ENCODE results near the gene COPA. TPM values are rescaled to one million over a fixed set of nuclear protein-coding genes. Genes with fewer than 3 reads are reported as not detected.

COPA gene
- total and polyA plus RNA-seq, 10 of the 15 experiments (the other 5 are each of a cell fraction or from before 2014, with no cell fraction given), result 53.7 to 180 (median 123) TPM

DNA sequence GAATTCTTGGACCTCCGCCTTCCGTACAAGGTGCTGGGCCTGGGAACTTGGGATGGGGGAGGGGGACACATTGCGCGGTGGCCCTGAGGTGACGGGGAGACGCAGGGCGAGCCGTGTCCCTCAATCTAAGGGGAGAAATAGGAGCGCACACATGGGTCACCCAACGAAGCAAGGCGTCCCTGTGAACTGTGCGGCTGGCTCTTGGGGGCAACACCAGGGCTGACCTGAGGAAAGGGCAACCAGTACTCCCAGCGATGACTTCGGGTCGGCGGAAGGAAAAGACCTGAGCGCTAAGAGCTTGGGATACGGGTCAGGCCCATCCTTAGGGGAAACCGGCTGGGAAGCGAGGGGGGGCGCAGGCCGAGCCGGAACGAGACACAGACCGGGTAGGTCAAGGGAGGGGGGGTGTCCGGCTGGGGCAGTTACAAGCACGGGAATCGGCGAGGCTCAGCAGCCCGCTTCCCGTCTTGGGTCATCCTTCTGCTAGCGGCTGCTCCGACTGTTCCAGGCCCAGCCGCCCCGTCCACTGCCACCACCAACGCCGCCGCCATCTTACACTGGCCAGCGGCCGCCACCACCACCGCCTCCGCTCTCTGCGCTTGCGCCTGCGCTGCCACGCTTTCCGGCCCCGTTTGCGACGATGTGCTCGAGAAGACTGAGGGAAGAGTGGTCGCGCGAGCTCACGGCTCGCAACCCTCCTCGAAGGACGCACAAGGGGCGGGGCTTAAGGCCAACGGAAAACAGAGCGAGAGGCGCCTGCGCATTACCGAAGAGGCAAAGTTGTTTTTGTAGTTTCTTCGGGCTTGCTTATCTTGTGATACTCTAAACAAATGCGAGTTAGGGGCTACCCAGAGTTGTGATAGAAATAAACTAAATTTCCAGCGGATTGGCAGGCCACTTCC, 80.9 kb downstream of the COPA start, which contains the start of gene DCAF8 (continued):
- TF ChIP-seq, protein P1, sequence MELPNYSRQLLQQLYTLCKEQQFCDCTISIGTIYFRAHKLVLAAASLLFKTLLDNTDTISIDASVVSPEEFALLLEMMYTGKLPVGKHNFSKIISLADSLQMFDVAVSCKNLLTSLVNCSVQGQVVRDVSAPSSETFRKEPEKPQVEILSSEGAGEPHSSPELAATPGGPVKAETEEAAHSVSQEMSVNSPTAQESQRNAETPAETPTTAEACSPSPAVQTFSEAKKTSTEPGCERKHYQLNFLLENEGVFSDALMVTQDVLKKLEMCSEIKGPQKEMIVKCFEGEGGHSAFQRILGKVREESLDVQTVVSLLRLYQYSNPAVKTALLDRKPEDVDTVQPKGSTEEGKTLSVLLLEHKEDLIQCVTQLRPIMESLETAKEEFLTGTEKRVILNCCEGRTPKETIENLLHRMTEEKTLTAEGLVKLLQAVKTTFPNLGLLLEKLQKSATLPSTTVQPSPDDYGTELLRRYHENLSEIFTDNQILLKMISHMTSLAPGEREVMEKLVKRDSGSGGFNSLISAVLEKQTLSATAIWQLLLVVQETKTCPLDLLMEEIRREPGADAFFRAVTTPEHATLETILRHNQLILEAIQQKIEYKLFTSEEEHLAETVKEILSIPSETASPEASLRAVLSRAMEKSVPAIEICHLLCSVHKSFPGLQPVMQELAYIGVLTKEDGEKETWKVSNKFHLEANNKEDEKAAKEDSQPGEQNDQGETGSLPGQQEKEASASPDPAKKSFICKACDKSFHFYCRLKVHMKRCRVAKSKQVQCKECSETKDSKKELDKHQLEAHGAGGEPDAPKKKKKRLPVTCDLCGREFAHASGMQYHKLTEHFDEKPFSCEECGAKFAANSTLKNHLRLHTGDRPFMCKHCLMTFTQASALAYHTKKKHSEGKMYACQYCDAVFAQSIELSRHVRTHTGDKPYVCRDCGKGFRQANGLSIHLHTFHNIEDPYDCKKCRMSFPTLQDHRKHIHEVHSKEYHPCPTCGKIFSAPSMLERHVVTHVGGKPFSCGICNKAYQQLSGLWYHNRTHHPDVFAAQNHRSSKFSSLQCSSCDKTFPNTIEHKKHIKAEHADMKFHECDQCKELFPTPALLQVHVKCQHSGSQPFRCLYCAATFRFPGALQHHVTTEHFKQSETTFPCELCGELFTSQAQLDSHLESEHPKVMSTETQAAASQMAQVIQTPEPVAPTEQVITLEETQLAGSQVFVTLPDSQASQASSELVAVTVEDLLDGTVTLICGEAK (IDR thresholded peaks at IDR 0.05; ENCODE audit: borderline replicate concordance), result no peak
- TF ChIP-seq PAX5 (IDR thresholded peaks at IDR 0.05; ENCODE audit: borderline replicate concordance, low read depth, low read length) (peak; percentile 66; the same call in 1 of the 2 replicates), BCL3 (IDR thresholded peaks at IDR 0.05; ENCODE audit: borderline replicate concordance, insufficient read depth, low read depth, low read length, poor library complexity, severe bottlenecking) (peak; percentile 44), POLR2AphosphoS5 (IDR thresholded peaks at IDR 0.05; ENCODE audit: low read length) (peak; percentile 96), SMAD1 (IDR thresholded peaks at IDR 0.05; ENCODE audit: low read depth, partially characterized antibody) (no peak), BHLHE40 (IDR thresholded peaks at IDR 0.05; ENCODE audit: borderline replicate concordance in 1 of 2, low read depth in 2 of 2, low read length in 1 of 2) (peak; percentile 10 to 52; a peak in 1 of 4 replicates), SIX5 (IDR thresholded peaks at IDR 0.05; ENCODE audit: low read depth, low read length, severe bottlenecking) (peak; percentile 33), MYC (IDR thresholded peaks at IDR 0.05; ENCODE audit: insufficient read depth, insufficient read length, insufficient replicate concordance, low read length, severe bottlenecking) (no peak), IKZF2 (IDR thresholded peaks at IDR 0.05) (no peak; a peak in 1 of 4 replicates), RBBP5 (conservative IDR thresholded peaks at IDR 0.05) (no peak), CBX3 (IDR thresholded peaks at IDR 0.05; ENCODE audit: borderline replicate concordance, low read depth) (no peak), ZSCAN29 (IDR thresholded peaks at IDR 0.05) (no peak), USF2 (IDR thresholded peaks at IDR 0.05; ENCODE audit: borderline replicate concordance, low read depth, low read length) (no peak), KAT2A (conservative IDR thresholded peaks at IDR 0.05; ENCODE audit: control insufficient read depth, low read depth, low read length) (no peak)
- TF ChIP-seq, protein P2, sequence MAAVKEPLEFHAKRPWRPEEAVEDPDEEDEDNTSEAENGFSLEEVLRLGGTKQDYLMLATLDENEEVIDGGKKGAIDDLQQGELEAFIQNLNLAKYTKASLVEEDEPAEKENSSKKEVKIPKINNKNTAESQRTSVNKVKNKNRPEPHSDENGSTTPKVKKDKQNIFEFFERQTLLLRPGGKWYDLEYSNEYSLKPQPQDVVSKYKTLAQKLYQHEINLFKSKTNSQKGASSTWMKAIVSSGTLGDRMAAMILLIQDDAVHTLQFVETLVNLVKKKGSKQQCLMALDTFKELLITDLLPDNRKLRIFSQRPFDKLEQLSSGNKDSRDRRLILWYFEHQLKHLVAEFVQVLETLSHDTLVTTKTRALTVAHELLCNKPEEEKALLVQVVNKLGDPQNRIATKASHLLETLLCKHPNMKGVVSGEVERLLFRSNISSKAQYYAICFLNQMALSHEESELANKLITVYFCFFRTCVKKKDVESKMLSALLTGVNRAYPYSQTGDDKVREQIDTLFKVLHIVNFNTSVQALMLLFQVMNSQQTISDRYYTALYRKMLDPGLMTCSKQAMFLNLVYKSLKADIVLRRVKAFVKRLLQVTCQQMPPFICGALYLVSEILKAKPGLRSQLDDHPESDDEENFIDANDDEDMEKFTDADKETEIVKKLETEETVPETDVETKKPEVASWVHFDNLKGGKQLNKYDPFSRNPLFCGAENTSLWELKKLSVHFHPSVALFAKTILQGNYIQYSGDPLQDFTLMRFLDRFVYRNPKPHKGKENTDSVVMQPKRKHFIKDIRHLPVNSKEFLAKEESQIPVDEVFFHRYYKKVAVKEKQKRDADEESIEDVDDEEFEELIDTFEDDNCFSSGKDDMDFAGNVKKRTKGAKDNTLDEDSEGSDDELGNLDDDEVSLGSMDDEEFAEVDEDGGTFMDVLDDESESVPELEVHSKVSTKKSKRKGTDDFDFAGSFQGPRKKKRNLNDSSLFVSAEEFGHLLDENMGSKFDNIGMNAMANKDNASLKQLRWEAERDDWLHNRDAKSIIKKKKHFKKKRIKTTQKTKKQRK (IDR thresholded peaks at IDR 0.05; ENCODE audit: low read depth, low read length), result no peak
- TF ChIP-seq, protein P3, sequence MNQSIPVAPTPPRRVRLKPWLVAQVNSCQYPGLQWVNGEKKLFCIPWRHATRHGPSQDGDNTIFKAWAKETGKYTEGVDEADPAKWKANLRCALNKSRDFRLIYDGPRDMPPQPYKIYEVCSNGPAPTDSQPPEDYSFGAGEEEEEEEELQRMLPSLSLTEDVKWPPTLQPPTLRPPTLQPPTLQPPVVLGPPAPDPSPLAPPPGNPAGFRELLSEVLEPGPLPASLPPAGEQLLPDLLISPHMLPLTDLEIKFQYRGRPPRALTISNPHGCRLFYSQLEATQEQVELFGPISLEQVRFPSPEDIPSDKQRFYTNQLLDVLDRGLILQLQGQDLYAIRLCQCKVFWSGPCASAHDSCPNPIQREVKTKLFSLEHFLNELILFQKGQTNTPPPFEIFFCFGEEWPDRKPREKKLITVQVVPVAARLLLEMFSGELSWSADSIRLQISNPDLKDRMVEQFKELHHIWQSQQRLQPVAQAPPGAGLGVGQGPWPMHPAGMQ (IDR thresholded peaks at IDR 0.05; ENCODE audit: borderline replicate concordance), result no peak

Data from GM12878 (cell line).